ENCODE results near the gene CCDC192. TPM values are rescaled to one million over a fixed set of nuclear protein-coding genes. Genes with fewer than 3 reads are reported as not detected.

The CCDC192 gene
- total RNA-seq, 4 donors from 2014 or later: 1.0 to 2.3 (median 1.1) TPM; not detected in 1

- TF ChIP-seq CTCF (IDR thresholded peaks at IDR 0.05; ENCODE audit: low read depth): no peak
Measured at GRCh38 chr5:127758766-127759283, 55.6 kb downstream of the CCDC192 start.

GRCh38 chr5:127761869-127762268, 58.7 kb downstream of the CCDC192 start:
- no peak for TF ChIP-seq CTCF (IDR thresholded peaks at IDR 0.05; ENCODE audit: low read depth)

- TF ChIP-seq CTCF (IDR thresholded peaks at IDR 0.05; ENCODE audit: low read depth): no peak
Measured at GRCh38 chr5:127762412-127762811, 59.2 kb downstream of the CCDC192 start.

- TF ChIP-seq CTCF (IDR thresholded peaks at IDR 0.05; ENCODE audit: low read depth): no peak
Measured at GRCh38 chr5:127766676-127767335, 63.6 kb downstream of the CCDC192 start.

GRCh38 chr5:127769386-127769785, 66.2 kb downstream of the CCDC192 start:
- TF ChIP-seq CTCF (IDR thresholded peaks at IDR 0.05; ENCODE audit: low read depth): no peak

- no peak for TF ChIP-seq CTCF (IDR thresholded peaks at IDR 0.05; ENCODE audit: low read depth)
Measured at GRCh38 chr5:127770272-127770671, 67.1 kb downstream of the CCDC192 start.

- no peak for TF ChIP-seq CTCF (IDR thresholded peaks at IDR 0.05; ENCODE audit: low read depth)
Measured at GRCh38 chr5:127772531-127772930, 69.3 kb downstream of the CCDC192 start.
